22Rv1 (cell line): ENCODE data around the gene AKT1S1.
A peak's percentile ranks its signal among the peaks of the same experiment; 100 is the strongest.

Experiments used
- H3K27ac ChIP-seq: fragments of 450-650 bp; 2 replicates; pipeline ENCODE4 v1.5.1; 2017
- CTCF ChIP-seq: fragments of 450-650 bp; IDR thresholded peaks from 2 replicates; pipeline ENCODE4 v1.5.1; 2017; ENCODE audit warnings: mild to moderate bottlenecking
- ZFX ChIP-seq: fragments of 450-650 bp; IDR thresholded peaks from 2 replicates; pipeline ENCODE4 v1.6.1; 2017; ENCODE audit warnings: antibody characterized with exemption, borderline replicate concordance

AKT1S1 gene

DNA sequence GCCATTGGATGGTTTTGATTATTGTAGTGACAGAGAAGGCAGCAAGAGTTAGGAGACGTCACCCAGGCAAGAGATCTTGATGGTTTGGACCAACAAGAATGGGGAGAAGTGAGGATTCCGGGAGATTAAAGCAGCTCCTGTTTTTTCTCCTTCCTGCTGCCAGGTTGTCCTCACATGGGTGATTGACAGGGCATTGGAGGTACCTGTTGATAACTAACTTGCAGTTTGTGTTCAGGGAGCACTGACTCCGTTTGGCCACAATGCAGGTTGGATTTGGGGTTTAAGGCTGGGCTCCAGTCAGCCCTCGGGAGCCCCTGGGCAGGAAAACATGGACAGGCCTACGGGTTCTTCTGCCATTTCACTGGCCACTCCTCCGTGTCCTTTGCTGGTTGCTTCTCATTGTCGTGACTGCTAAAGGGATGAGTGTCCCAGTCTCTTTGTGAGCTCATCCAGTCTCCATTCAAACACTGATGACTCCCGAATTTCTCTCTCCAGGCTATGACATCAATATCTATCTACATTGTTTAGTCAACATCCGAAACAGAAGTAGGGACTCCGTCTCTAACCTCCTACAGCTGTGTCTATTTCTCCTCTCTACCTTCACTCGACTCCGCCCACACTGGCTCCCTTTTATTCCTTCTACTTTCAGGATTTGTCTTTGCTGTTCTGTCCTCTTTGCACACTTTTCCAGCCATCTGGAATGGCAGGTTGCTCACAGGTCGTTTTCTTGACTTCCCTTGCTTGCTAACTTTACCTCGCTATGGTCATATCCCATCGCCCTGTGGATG lies 27.5 kb downstream of the AKT1S1 start:
- peak overlapping the region; percentile 96 for H3K27ac ChIP-seq
- TF ChIP-seq CTCF = no peak
- no peak for TF ChIP-seq ZFX

- TF ChIP-seq CTCF (no peak), ZFX (no peak)
- peak overlapping the region; percentile 12; the same call in 1 of the 2 replicates for H3K27ac ChIP-seq
Measured at GRCh38 chr19:49848938-49849337, 28.2 kb downstream of the AKT1S1 start.

GRCh38 chr19:49847731-49848696 lies 29.1 kb downstream of the AKT1S1 start:
- H3K27ac ChIP-seq = peak overlapping the region; percentile 12
- TF ChIP-seq CTCF (no peak), ZFX (no peak)

GRCh38 chr19:49846408-49846807 lies 30.7 kb downstream of the AKT1S1 start:
- no peak overlapping the region; the same call in 1 of the 2 replicates for H3K27ac ChIP-seq
- no peak for TF ChIP-seq CTCF
- no peak for TF ChIP-seq ZFX

GRCh38 chr19:49845414-49845813 lies 31.7 kb downstream of the AKT1S1 start:
- TF ChIP-seq ZFX = no peak
- no peak for TF ChIP-seq CTCF
- no peak overlapping the region for H3K27ac ChIP-seq

DNA sequence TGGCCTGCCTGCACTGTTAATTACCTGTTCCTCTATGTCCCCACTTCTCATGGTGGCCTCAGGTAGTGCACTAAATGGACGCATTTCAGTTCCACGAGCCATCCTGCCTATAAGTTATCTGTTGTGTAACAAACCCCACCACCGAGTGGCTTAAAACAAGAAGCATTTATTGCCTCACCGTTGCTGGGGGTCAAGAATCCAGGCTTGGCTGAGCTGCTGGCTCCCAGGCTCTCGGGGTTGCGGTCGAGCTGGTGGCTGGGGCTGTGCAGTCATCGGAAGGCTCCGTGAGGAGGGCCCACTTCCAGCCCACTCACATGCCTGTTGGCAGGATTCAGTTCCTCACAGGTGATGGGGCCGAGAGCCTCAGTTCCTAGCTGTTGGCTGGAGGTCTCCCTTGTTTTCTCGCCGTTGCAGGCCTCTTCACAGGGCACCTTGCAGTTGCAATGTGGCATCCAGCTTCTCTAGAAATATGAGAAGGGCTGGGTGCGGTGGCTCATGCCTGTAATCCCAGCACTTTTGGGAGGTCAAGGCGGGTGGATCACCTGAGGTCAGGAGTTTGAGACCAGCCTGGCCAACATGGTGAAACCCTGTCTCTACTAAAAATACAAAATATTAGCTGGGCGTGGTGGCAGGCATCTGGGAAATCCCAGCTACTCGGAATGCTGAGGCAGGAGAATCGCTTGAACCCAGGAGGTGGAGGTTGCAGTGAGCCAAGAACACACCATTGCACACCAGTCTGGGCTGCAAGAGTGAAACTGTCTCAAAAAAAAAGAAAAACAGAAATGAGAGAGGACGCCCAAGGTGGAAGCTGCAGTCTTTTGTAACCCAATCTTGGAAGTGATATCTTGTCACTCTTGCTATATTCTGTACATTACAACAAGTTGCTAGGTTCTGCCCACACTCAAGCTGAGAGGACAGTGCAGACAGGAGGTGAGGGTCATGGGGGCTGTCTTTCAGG lies 32.7 kb downstream of the AKT1S1 start:
- TF ChIP-seq ZFX (no peak), CTCF (no peak)
- H3K27ac ChIP-seq = no peak overlapping the region
